H9 (cell line): ENCODE data around the gene SEC62. TPM values are rescaled to one million over a fixed set of nuclear protein-coding genes. Genes with fewer than 3 reads are reported as not detected.

Experiments
- DNase-seq: peaks from one replicate; pipeline ENCODE4 v3.0.0-alpha.2; 2017
- H2AFZ ChIP-seq: one replicate; pipeline ENCODE4 v1.6.1; 2013; ENCODE audit warnings: mild to moderate bottlenecking, low read length, control low read depth, moderate library complexity
- H2AK5ac ChIP-seq: 2 replicates; pipeline ENCODE4 v1.6.1; 2013; ENCODE audit warnings: low read length, control low read depth, mixed read lengths; ENCODE audit not compliant: insufficient read length
- H2BK120ac ChIP-seq: one replicate; pipeline ENCODE4 v1.6.1; 2013; ENCODE audit warnings: low read depth, mild to moderate bottlenecking, low read length, control low read depth, inconsistent platforms; ENCODE audit not compliant: poor library complexity, severe bottlenecking
- H2BK12ac ChIP-seq: 2 replicates; pipeline ENCODE4 v1.6.1; 2013; ENCODE audit warnings: low read length, control low read depth, mixed read lengths, low read depth; ENCODE audit not compliant: insufficient read length
- H2BK15ac ChIP-seq: 2 replicates; pipeline ENCODE4 v1.6.1; 2013; ENCODE audit warnings: low read depth, low read length, control low read depth
- H2BK20ac ChIP-seq: one replicate; pipeline ENCODE4 v1.6.1; 2013; ENCODE audit warnings: low read depth, mild to moderate bottlenecking, low read length, control low read depth, inconsistent platforms; ENCODE audit not compliant: poor library complexity, severe bottlenecking
- H2BK5ac ChIP-seq: 2 replicates; pipeline ENCODE4 v1.6.1; 2013; ENCODE audit warnings: low read length, control low read depth, mixed read lengths; ENCODE audit not compliant: insufficient read length
- H3K14ac ChIP-seq: 2 replicates; pipeline ENCODE4 v1.6.1; 2013; ENCODE audit warnings: low read length, control low read depth; ENCODE audit not compliant: insufficient read depth
- H3K18ac ChIP-seq: 2 replicates; pipeline ENCODE4 v1.6.1; 2013; ENCODE audit warnings: low read depth, mild to moderate bottlenecking, mixed read lengths, low read length, control low read depth; ENCODE audit not compliant: insufficient read length
- H3K23ac ChIP-seq: 2 replicates; pipeline ENCODE4 v1.6.1; 2013; ENCODE audit warnings: low read length, control low read depth, mixed read lengths, low read depth; ENCODE audit not compliant: insufficient read length
- H3K23me2 ChIP-seq: 2 replicates; pipeline ENCODE4 v1.6.1; 2013; ENCODE audit warnings: low read depth, mild to moderate bottlenecking, mixed read lengths, low read length, control low read depth; ENCODE audit not compliant: insufficient read length, poor library complexity, severe bottlenecking
- H3K27ac ChIP-seq: 2 replicates; pipeline ENCODE4 v1.5.1; 2013; ENCODE audit warnings: low read length, control low read depth, mixed read lengths, low read depth; ENCODE audit not compliant: insufficient read length
- H3K27me3 ChIP-seq: 2 replicates; pipeline ENCODE4 v1.6.1; 2013; ENCODE audit warnings: low read length, control low read depth, inconsistent platforms; ENCODE audit not compliant: insufficient read depth
- H3K4ac ChIP-seq: 2 replicates; pipeline ENCODE4 v1.6.1; 2013; ENCODE audit warnings: low read depth, mild to moderate bottlenecking, control low read depth, inconsistent platforms, low read length, moderate library complexity
- H3K4me1 ChIP-seq: 2 replicates; pipeline ENCODE4 v1.6.1; 2013; ENCODE audit warnings: low read length, control low read depth, inconsistent platforms; ENCODE audit not compliant: insufficient read depth
- H3K4me2 ChIP-seq: 2 replicates; pipeline ENCODE4 v1.6.1; 2013; ENCODE audit warnings: low read length, control low read depth, mixed read lengths; ENCODE audit not compliant: insufficient read length, insufficient read depth
- H3K56ac ChIP-seq: 2 replicates; pipeline ENCODE4 v1.6.1; 2013; ENCODE audit warnings: low read depth, mild to moderate bottlenecking, mixed read lengths, low read length, control low read depth; ENCODE audit not compliant: insufficient read length
- H3K79me1 ChIP-seq: 2 replicates; pipeline ENCODE4 v1.6.1; 2013; ENCODE audit warnings: low read depth, mild to moderate bottlenecking, moderate library complexity, low read length, control low read depth, inconsistent platforms; ENCODE audit not compliant: insufficient read depth, poor library complexity, severe bottlenecking
- H3K79me2 ChIP-seq: 2 replicates; pipeline ENCODE4 v1.6.1; 2013; ENCODE audit warnings: low read length, control low read depth, inconsistent platforms; ENCODE audit not compliant: insufficient read depth
- H3K9ac ChIP-seq: 2 replicates; pipeline ENCODE4 v1.6.1; 2013; ENCODE audit warnings: low read length, control low read depth, mixed read lengths; ENCODE audit not compliant: insufficient read length; ENCODE audit errors: extremely low read depth
- H3K9me3 ChIP-seq: one replicate; pipeline ENCODE4 v1.6.1; 2013; ENCODE audit warnings: low read depth, low read length, inconsistent platforms; ENCODE audit not compliant: control insufficient read depth
- H3T11ph ChIP-seq: one replicate; pipeline ENCODE4 v1.6.1; 2013; ENCODE audit warnings: mild to moderate bottlenecking, low read length, control low read depth, inconsistent platforms
- H4K20me1 ChIP-seq: one replicate; pipeline ENCODE4 v1.6.1; 2013; ENCODE audit not compliant: control insufficient read depth, insufficient read length, insufficient read depth
- H4K5ac ChIP-seq: 2 replicates; pipeline ENCODE4 v1.6.1; 2013; ENCODE audit warnings: low read depth, mild to moderate bottlenecking, mixed read lengths, low read length, control low read depth; ENCODE audit not compliant: insufficient read length
- H4K8ac ChIP-seq: replicated peaks from 2 replicates; pipeline ENCODE4 v1.6.1; 2013; ENCODE audit warnings: low read length, control low read depth, mixed read lengths, low read depth; ENCODE audit not compliant: insufficient read length
- H4K91ac ChIP-seq: 2 replicates; pipeline ENCODE4 v1.6.1; 2013; ENCODE audit warnings: low read depth, mild to moderate bottlenecking, moderate library complexity, mixed read lengths, low read length, control low read depth; ENCODE audit not compliant: insufficient read length
- H3K27ac Mint-ChIP-seq, 3 experiments: 2 replicates in 2 of 3; 3 replicates in 1 of 3; pipeline ENCODE4 v1.8.0; 2020 to 2021; ENCODE audit warnings: mixed read lengths in 3 of 3, mild to moderate bottlenecking in 1 of 3, moderate library complexity in 1 of 3
- H3K27me3 Mint-ChIP-seq: 2 replicates; pipeline ENCODE4 v1.8.0; 2021; ENCODE audit warnings: low read depth, mild to moderate bottlenecking, moderate library complexity, mixed read lengths
- H3K36me3 Mint-ChIP-seq, 3 experiments: 2 replicates in 2 of 3; 3 replicates in 1 of 3; pipeline ENCODE4 v1.8.0; 2020 to 2021; ENCODE audit warnings: low read depth in 3 of 3, mixed read lengths in 3 of 3; ENCODE audit not compliant: insufficient read depth in 1 of 3
- H3K4me1 Mint-ChIP-seq, 2 experiments: 2 replicates each; pipeline ENCODE4 v1.8.0; 2020; ENCODE audit warnings: mixed read lengths in 2 of 2
- H3K4me3 Mint-ChIP-seq, 2 experiments: 2 replicates in 1 of 2; 3 replicates in 1 of 2; pipeline ENCODE4 v1.8.0; 2020 to 2021; ENCODE audit warnings: mild to moderate bottlenecking in 2 of 2, mixed read lengths in 2 of 2, moderate library complexity in 1 of 2
- H3K9me3 Mint-ChIP-seq, 2 experiments: 2 replicates in 1 of 2; 3 replicates in 1 of 2; pipeline ENCODE4 v1.8.0; 2020; ENCODE audit warnings: mild to moderate bottlenecking in 2 of 2, mixed read lengths in 2 of 2, moderate library complexity in 1 of 2
- WGBS: extraction: QIAGEN DNeasy Blood & Tissue Kit; methylation state at CpG from one replicate; pipeline ENCODE4 v1.1.7; 2013; ENCODE audit warnings: missing lambda C conversion rate, low lambda C conversion rate, mixed read lengths; ENCODE audit not compliant: insufficient read length; ENCODE audit errors: extremely low coverage; 5-methylcytosine and 5-hydroxymethylcytosine counted together
- total RNA-seq: library from RNA; stranded (reverse); gene quantifications from 2 replicates; pipeline ENCODE4 v1.2.1, GENCODE V29; 2021
- TF ChIP-seq, protein P1 (sequence below): fragments of 200-600 bp; sonication (generic); conservative IDR thresholded peaks from 3 replicates; pipeline ENCODE4 v1.8.0; 2021; ENCODE audit warnings: antibody characterized with exemption, mild to moderate bottlenecking

The SEC62 gene
- total RNA-seq, 1 experiment from 2014 or later: 98.7 TPM

DNA sequence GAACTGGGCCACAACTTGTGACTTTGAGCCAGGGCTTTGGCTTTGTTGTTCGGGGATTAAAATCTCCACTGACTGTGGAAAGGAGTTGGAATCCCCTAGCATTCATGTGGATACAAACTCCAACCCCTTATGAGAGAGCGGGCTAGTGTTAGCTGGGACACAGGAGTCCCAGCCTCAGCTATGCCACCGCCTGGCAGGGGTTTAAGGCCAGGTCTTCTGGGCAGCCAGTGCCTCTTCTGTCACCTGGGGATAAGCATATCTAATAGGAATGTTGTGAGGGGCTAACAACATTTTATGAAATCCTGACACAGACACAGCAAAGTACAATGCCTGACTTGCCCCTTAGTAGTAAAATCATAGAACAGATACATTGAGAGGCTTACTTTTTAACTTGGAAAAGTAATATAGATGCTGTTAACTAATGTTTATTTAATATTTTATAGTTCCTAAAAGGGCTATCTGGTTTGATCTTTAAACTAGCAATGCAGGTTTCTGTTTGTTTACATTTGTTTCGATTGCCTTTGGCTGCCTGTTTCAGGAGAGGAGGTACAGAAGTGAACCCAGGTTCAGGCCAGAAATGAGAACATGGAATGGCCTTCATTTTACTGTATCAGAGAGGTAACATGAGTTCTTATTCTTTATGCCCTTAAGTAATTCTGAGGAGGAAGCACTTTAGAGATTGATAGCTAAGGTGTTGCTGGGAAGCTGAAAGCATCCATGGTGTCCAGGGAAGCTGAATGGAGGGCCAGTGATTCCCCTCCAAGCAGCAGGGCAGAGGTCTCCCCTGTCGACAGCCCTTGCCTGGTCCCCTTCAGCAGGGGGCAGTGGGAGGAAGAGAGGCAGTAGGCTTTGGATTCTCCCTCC is 79.9 kb downstream of the SEC62 start:
- Histone ChIP-seq H4K20me1 (no peaks in the 10 kb centered on the region), H3K4me1 (0 out of 2 replicates have a peak, but pooled peaks cover 3% of the 10 kb centered on the region), H4K91ac (no peak overlapping the region), H3K9ac (peak overlapping the region; percentile 13), H3K18ac (no peak overlapping the region), H3K14ac (peak overlapping the region; percentile 73), H3K23ac (no peak overlapping the region), H3K27me3 (no peaks in the 10 kb centered on the region), H2AFZ (no peak overlapping the region), H3K56ac (no peak overlapping the region), H4K8ac (no peak overlapping the region), H3K79me2 (no peaks in the 10 kb centered on the region; the same call in 1 of the 2 replicates), H2BK120ac (no peak overlapping the region), H3K4ac (no peak overlapping the region), H3K9me3 (no peaks in the 10 kb centered on the region), H3K27ac (no peak overlapping the region), H2BK20ac (no peak overlapping the region), H3K23me2 (no peaks in the 10 kb centered on the region), H4K5ac (no peak overlapping the region), H2AK5ac (no peak overlapping the region), H2BK5ac (no peak overlapping the region), H2BK12ac (no peak overlapping the region), H3T11ph (no peak overlapping the region), H3K79me1 (no peaks in the 10 kb centered on the region), H3K4me2 (no peak overlapping the region), H2BK15ac (no peak overlapping the region)
- Mint-ChIP-seq H3K27me3 (no peaks in the 10 kb centered on the region; the same call in 1 of the 2 replicates), H3K27ac (peak overlapping the region in 2 of 3 experiments; percentile 39 to 54; a peak in 3 of 7 replicates), H3K4me3 (no peak overlapping the region), H3K36me3 (peaks cover 0 to 2% (median 0%) of the 10 kb centered on the region in 3 experiments; a peak in 4 of 7 replicates), H3K9me3 (no peaks in the 10 kb centered on the region), H3K4me1 (peaks cover 13 to 17% of the 10 kb centered on the region in 2 experiments)
- TF ChIP-seq, protein P1, sequence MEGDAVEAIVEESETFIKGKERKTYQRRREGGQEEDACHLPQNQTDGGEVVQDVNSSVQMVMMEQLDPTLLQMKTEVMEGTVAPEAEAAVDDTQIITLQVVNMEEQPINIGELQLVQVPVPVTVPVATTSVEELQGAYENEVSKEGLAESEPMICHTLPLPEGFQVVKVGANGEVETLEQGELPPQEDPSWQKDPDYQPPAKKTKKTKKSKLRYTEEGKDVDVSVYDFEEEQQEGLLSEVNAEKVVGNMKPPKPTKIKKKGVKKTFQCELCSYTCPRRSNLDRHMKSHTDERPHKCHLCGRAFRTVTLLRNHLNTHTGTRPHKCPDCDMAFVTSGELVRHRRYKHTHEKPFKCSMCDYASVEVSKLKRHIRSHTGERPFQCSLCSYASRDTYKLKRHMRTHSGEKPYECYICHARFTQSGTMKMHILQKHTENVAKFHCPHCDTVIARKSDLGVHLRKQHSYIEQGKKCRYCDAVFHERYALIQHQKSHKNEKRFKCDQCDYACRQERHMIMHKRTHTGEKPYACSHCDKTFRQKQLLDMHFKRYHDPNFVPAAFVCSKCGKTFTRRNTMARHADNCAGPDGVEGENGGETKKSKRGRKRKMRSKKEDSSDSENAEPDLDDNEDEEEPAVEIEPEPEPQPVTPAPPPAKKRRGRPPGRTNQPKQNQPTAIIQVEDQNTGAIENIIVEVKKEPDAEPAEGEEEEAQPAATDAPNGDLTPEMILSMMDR: no peak
- no peak for DNase-seq
- WGBS: no CpG with 5 or more reads among the region's 5 CpGs
